Measurements from ENCODE around the gene CDC27. TPM values are rescaled to one million over a fixed set of nuclear protein-coding genes. Genes with fewer than 3 reads are reported as not detected.
A peak's percentile ranks its signal among the peaks of the same experiment; 100 is the strongest.

The CDC27 gene
- total RNA-seq, 1 experiment from 2014 or later: 83.3 TPM

DNA sequence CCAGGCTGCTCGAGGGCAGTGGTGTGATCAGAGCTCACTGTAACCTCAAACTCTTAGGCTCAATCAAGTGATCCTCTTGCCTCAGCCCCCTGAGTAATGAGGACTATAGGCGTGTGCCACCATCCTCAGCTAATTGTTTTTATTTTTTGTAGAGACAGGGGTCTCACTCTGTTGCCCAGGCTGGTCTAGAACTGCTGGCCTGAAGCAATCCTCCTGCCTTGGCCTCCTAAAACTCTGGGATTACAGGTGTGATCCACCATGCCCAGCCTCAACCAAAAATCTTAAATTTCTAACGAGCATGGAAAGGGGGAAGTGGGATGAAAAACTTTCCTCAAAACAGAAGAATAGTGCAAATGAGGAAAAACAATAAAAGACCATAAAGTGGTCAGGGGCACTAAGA, 92.8 kb downstream of the CDC27 start:
- no peak overlapping the region for H3K27ac Mint-ChIP-seq
- no peak for ATAC-seq
- CTCF ChIA-PET: interaction anchor here (1.1 kb wide), 1 partner anchor 154 kb away, joined by 3 read pairs; no protein-coding TSS in a partner anchor
- H3K27me3 Mint-ChIP-seq (ENCODE audit: low read depth): no peaks in the 10 kb centered on the region
- TF ChIP-seq, protein P1, sequence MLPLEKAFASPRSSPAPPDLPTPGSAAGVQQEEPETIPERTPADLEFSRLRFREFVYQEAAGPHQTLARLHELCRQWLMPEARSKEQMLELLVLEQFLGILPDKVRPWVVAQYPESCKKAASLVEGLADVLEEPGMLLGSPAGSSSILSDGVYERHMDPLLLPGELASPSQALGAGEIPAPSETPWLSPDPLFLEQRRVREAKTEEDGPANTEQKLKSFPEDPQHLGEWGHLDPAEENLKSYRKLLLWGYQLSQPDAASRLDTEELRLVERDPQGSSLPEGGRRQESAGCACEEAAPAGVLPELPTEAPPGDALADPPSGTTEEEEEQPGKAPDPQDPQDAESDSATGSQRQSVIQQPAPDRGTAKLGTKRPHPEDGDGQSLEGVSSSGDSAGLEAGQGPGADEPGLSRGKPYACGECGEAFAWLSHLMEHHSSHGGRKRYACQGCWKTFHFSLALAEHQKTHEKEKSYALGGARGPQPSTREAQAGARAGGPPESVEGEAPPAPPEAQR (CRISPR knock-in tag; IDR thresholded peaks at IDR 0.05): no peak
- TF ChIP-seq MLX (CRISPR knock-in tag; IDR thresholded peaks at IDR 0.05) (no peak), ZNF121 (CRISPR knock-in tag; IDR thresholded peaks at IDR 0.05) (peak; percentile 52; the same call in 1 of the 2 replicates)
- peaks cover 14% of the 10 kb centered on the region for H3K36me3 Mint-ChIP-seq
- peaks cover 7% of the 10 kb centered on the region for H3K4me1 Mint-ChIP-seq
- no peaks in the 10 kb centered on the region for H3K9me3 Mint-ChIP-seq
- no peak for DNase-seq (ENCODE audit: low spot score)
- H3K4me3 Mint-ChIP-seq: no peak overlapping the region
- POLR2A ChIA-PET: no interaction called here

- H3K4me3 Mint-ChIP-seq: no peak overlapping the region
- POLR2A ChIA-PET: no interaction called here
- no peak overlapping the region for H3K27ac Mint-ChIP-seq
- H3K27me3 Mint-ChIP-seq (ENCODE audit: low read depth): no peaks in the 10 kb centered on the region
- peaks cover 7% of the 10 kb centered on the region for H3K4me1 Mint-ChIP-seq
- CTCF ChIA-PET: no interaction called here
- H3K9me3 Mint-ChIP-seq: no peaks in the 10 kb centered on the region
- ATAC-seq (no peak), DNase-seq (ENCODE audit: low spot score) (no peak)
- TF ChIP-seq ZNF219 (CRISPR knock-in tag; IDR thresholded peaks at IDR 0.05; ENCODE audit: borderline replicate concordance): no peak
- TF ChIP-seq ZNF138 (CRISPR knock-in tag; conservative IDR thresholded peaks at IDR 0.05): no peak
- no peak for TF ChIP-seq FOXJ3 (CRISPR knock-in tag; IDR thresholded peaks at IDR 0.05; ENCODE audit: borderline replicate concordance)
- TF ChIP-seq NFYB (CRISPR knock-in tag; conservative IDR thresholded peaks at IDR 0.05; ENCODE audit: low read depth): no peak
- TF ChIP-seq, protein P2, sequence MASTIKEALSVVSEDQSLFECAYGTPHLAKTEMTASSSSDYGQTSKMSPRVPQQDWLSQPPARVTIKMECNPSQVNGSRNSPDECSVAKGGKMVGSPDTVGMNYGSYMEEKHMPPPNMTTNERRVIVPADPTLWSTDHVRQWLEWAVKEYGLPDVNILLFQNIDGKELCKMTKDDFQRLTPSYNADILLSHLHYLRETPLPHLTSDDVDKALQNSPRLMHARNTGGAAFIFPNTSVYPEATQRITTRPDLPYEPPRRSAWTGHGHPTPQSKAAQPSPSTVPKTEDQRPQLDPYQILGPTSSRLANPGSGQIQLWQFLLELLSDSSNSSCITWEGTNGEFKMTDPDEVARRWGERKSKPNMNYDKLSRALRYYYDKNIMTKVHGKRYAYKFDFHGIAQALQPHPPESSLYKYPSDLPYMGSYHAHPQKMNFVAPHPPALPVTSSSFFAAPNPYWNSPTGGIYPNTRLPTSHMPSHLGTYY (CRISPR knock-in tag; IDR thresholded peaks at IDR 0.05): no peak
- TF ChIP-seq ZNF425 (CRISPR knock-in tag; conservative IDR thresholded peaks at IDR 0.05): no peak
- TF ChIP-seq ZNF263 (CRISPR knock-in tag; IDR thresholded peaks at IDR 0.05; ENCODE audit: low read depth): no peak
- H3K36me3 Mint-ChIP-seq: peaks cover 15% of the 10 kb centered on the region
Measured at GRCh38 chr17:47095268-47095667, 93.8 kb downstream of the CDC27 start.

- TF ChIP-seq ZNF425 (CRISPR knock-in tag; conservative IDR thresholded peaks at IDR 0.05): no peak
- no peak for TF ChIP-seq ZMAT4 (CRISPR knock-in tag; IDR thresholded peaks at IDR 0.05)
- no peak for TF ChIP-seq ZNF263 (CRISPR knock-in tag; IDR thresholded peaks at IDR 0.05; ENCODE audit: low read depth)
- TF ChIP-seq ZBTB43 (CRISPR knock-in tag; IDR thresholded peaks at IDR 0.05): no peak
- no peak for TF ChIP-seq FOXP1 (CRISPR knock-in tag; IDR thresholded peaks at IDR 0.05; ENCODE audit: borderline replicate concordance)
- Mint-ChIP-seq H3K9me3 (no peaks in the 10 kb centered on the region), H3K27me3 (ENCODE audit: low read depth) (no peaks in the 10 kb centered on the region), H3K4me1 (no peaks in the 10 kb centered on the region), H3K4me3 (no peak overlapping the region), H3K27ac (no peak overlapping the region; the same call in 1 of the 2 replicates), H3K36me3 (peaks cover 9% of the 10 kb centered on the region; the same call in 1 of the 2 replicates)
- DNase-seq (ENCODE audit: low spot score) (no peak), ATAC-seq (no peak)
- POLR2A ChIA-PET: no interaction called here
- CTCF ChIA-PET: interaction anchor here (0.8 kb wide), 1 partner anchor 145 kb away, joined by 3 read pairs; no protein-coding TSS in a partner anchor
Measured at GRCh38 chr17:47087093-47087492, 102.0 kb downstream of the CDC27 start.

All from WTC11 (cell line).